Lower leg skin (tissue), 4 donors: ENCODE measurements around the gene TNNC1. TPM values are rescaled to one million over a fixed set of nuclear protein-coding genes. Genes with fewer than 3 reads are reported as not detected.

ENCODE experiments used
- DNase-seq, 2 donors: peaks; one replicate each; pipeline ENCODE4 v3.0.0-alpha.2; 2019; ENCODE audit warnings: low spot score in 2 of 2
- H3K4me3 ChIP-seq: fragments of 200-600 bp; sonication (generic); 2 replicates; pipeline ENCODE4 v1.5.1; 2017; ENCODE audit warnings: mild to moderate bottlenecking, low read depth; ENCODE audit not compliant: poor library complexity, severe bottlenecking
- POLR2A ChIP-seq, 2 donors: fragments of 450-650 bp; IDR thresholded peaks; one replicate each; pipeline ENCODE4 v1.6.1; 2016 to 2017; ENCODE audit warnings: antibody characterized with exemption in 2 of 2, mild to moderate bottlenecking in 1 of 2, moderate library complexity in 1 of 2
- WGBS, 2 donors: methylation state at CpG; one replicate each; pipeline ENCODE4 v1.1.5; 2018; 5-methylcytosine and 5-hydroxymethylcytosine counted together
- intact Hi-C: fragments of 100-400 bp; cut with DNase I; formaldehyde crosslinking; loops from one replicate; pipeline ENCODE4 v1.15.0; 2023; ENCODE audit warnings: low total_unique reads
- total RNA-seq, 4 donors: library from RNA; depleted of rRNA; stranded (reverse); fragments of >200 nt; gene quantifications; one replicate each; pipeline ENCODE4 v1.1.0, GENCODE V29; 2016
- TF ChIP-seq, protein P1 (sequence below), 3 donors: fragments of 450-650 bp; IDR thresholded peaks; one replicate each; pipeline ENCODE4 v1.5.1; 2016; ENCODE audit warnings: antibody characterized with exemption in 3 of 3, mild to moderate bottlenecking in 3 of 3, moderate library complexity in 2 of 3

Gene TNNC1
- total RNA-seq, 4 donors from 2014 or later: 6.3 to 73.7 (median 21.3) TPM

DNA sequence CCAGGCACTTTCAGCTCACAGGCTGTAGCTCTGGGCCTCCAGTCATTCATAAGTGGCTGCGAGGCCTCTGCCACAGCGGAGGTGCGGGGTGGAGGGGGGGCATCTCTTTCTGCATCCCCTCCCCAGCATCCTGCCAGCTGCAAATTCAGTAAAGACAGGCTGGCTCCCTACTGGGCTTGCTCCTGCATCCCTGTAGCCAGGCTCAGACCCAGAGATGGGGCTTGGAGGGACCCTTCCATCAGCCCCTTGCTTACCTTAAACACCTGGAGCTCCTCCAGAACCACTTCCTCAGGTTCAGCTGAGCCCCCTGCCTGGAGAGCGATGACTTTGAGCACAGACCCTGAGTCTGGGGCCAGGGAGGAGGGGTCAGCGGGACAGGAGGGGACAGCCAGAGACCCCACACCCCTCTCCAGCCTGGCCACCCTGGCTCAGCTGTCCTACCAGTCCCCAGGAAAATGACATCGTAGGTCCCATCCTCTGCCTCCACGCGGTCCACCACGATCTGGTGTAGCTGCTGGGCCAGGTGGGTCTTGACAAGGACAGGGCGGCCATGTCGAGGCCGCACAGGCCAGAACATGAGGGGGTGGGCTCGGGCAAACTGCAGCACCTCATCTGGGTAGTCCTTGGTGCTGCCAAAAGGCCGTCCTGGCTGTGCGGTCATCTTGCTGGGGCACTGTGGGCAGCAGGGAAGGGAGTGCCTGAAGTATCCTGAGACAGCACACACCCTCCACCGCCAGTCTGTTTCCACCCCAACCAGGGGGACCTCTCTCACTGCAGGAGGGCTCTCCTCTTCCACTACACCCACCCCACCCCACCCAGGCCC is 14.2 kb downstream of the TNNC1 start:
- no peak overlapping the region for H3K4me3 ChIP-seq
- TF ChIP-seq, protein P1, sequence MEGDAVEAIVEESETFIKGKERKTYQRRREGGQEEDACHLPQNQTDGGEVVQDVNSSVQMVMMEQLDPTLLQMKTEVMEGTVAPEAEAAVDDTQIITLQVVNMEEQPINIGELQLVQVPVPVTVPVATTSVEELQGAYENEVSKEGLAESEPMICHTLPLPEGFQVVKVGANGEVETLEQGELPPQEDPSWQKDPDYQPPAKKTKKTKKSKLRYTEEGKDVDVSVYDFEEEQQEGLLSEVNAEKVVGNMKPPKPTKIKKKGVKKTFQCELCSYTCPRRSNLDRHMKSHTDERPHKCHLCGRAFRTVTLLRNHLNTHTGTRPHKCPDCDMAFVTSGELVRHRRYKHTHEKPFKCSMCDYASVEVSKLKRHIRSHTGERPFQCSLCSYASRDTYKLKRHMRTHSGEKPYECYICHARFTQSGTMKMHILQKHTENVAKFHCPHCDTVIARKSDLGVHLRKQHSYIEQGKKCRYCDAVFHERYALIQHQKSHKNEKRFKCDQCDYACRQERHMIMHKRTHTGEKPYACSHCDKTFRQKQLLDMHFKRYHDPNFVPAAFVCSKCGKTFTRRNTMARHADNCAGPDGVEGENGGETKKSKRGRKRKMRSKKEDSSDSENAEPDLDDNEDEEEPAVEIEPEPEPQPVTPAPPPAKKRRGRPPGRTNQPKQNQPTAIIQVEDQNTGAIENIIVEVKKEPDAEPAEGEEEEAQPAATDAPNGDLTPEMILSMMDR (IDR thresholded peaks at IDR 0.05): no peak
- no peak for TF ChIP-seq POLR2A (IDR thresholded peaks at IDR 0.05)
- 93% methylated on average over 13 to 15 of the region's 16 CpGs for WGBS, 2 donors
- intact Hi-C loops: no loop called here
- DNase-seq: peak in 1 of 2 donors; percentile 68

DNA sequence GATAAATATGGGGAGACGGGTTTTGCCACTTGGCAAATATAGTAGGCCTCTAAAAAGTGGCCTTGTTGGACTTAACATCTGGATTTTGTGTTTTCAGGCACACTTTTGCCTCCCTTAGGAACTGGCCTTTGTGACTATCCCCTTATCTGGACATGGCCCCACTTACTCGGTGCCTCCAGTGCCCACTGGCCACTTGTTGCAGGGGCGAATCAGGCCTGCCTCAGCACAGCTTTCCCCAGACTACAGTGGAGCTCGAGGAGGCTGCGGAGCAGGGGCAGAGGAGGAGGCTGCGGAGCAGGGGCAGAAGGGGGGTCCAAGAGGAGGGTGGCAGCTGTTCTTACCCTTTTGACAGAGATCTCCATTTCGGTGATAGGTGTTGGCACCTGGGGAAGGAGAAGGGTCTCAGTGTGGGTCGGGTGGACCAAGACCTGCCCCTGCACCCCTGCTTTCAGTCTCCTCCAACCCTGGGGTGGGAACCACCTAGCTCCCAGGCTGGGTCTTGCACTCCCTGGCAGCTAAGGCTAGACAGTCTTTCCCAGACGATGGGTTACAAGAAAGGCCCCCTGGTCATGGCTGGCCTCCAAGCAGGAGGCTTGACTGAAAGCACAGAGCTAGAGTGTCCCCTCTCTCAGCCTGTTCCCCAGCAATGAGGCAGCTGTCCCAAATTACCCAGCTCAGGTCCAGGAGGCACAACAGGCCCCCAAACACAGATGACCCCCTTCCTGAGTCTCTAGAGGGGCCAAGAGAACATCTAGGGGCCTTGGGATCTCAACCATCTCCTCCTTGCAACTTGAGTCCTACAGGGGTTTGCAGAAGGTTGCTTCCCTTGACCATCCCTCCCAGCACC is 15.0 kb downstream of the TNNC1 start:
- 83 to 85% methylated on average over 9 of the region's 9 CpGs for WGBS, 2 donors

DNA sequence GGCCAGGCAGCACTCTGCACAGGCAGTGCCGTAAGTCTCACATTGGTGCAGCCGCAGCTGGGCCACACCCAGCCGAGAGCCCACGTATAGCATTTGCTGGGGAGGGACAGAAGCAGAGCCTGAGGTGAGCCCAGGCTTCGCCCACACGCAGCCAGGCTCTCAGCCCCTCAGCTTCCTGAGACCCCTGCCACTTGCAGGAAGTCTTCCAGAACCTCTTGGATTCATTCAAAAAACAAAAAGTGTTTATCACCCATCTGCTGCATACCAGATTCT is 15.8 kb downstream of the TNNC1 start:
- DNase-seq: no peak
- no peak overlapping the region for H3K4me3 ChIP-seq
- no peak for TF ChIP-seq POLR2A (IDR thresholded peaks at IDR 0.05)
- TF ChIP-seq, protein P1 (IDR thresholded peaks at IDR 0.05): no peak
- intact Hi-C loops: no loop called here
- 38 to 57% methylated on average over 5 of the region's 6 CpGs for WGBS, 2 donors

More for the DNA sequence above, 15.0 kb downstream of the TNNC1 start:
- intact Hi-C loops: no loop called here
- H3K4me3 ChIP-seq: no peak overlapping the region
- DNase-seq: peak in 1 of 2 donors; percentile 76
- no peak for TF ChIP-seq POLR2A (IDR thresholded peaks at IDR 0.05)
- TF ChIP-seq, protein P1 (IDR thresholded peaks at IDR 0.05): no peak

DNA sequence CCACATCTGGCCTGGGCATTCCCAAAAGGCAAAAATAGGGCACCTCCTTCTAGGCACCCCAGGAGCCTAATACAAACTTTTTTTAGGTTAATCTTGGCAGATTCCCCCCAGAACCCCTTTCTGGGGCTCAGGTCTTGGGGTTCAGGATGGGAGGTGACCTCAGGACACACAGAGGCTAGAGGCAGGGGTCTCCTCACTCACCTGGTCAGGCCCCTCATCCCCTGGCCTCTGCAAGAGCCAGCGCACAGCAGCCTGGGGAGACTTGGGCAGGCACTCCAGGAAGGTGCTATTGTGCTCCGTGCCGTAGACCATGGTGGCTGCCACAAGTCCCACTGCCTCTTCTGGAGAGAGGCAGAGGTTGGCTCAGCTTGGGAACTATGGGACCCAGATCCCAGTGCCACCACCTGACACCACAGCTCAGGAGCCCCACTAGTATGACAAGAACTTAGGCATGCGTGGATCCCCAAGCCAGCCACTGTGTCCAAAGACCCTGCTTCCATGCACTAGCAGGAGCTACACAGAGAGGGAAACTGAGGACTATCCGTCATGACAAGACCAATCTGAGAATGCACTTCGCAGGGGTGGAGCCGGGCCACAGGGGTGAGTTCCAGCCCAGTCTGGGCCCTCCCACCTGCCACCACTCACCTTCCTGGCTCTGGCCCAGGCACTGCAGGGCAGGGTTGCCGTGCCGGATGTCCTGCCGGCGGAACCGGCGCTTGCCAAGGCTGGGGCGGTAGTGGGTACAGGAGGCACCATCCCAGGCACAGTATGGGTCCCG is 16.3 kb downstream of the TNNC1 start:
- DNase-seq: peak in 1 of 2 donors; percentile 87
- 60 to 71% methylated on average over 2 to 15 of the region's 15 CpGs for WGBS, 2 donors
- no peak overlapping the region for H3K4me3 ChIP-seq
- intact Hi-C loops: no loop called here
- no peak for TF ChIP-seq POLR2A (IDR thresholded peaks at IDR 0.05)
- TF ChIP-seq, protein P1 (IDR thresholded peaks at IDR 0.05): no peak

DNA sequence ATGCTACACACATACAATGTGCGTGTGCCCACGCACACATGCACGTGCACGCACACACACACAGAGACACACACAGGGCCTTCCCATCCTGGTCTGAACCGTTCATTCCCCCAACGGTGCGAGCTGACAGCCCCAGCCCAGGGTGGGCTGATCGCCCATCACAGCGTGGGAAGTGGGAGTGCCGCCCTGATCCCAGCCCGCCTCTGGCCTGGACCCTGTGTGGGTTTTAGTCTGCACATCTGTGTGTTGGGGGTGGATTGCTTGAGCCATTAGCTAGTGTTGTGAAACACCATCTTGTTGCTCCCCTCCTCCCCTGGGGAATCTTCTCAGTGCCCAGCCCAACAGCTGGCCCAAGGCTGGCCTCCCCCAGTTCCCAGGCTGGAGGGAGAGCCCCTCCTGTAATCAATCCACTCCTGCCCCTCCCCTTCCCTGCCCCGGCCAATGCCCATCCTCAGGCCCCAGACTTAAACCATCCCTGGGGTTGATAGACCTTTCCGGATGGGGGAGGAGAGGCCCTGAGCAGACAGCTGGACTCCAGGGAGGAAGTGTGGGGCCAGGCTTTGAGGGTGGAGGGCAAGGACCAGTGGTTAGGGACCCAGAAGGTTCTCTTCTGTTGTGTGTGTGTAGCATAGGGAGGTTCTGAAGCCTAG is 17.2 kb downstream of the TNNC1 start:
- DNase-seq: peak in 1 of 2 donors; percentile 85
- no peak for TF ChIP-seq POLR2A (IDR thresholded peaks at IDR 0.05)
- TF ChIP-seq, protein P1 (IDR thresholded peaks at IDR 0.05): no peak
- no peak overlapping the region for H3K4me3 ChIP-seq
- 78 to 88% methylated on average over 11 to 13 of the region's 13 CpGs for WGBS, 2 donors
- intact Hi-C loops: no loop called here
